Smooth muscle cell (in vitro differentiated cells): Measurements from ENCODE around the gene MCF2L2. TPM values are rescaled to one million over a fixed set of nuclear protein-coding genes. Genes with fewer than 3 reads are reported as not detected.

Experiments
- DNase-seq: peaks from one replicate; lab custom pipeline; 2025; ENCODE audit not compliant: unreplicated experiment; lab: John Stamatoyannopoulos, UW
- H2AFZ ChIP-seq: fragments of 200-600 bp; sonication (generic); 2 replicates; pipeline ENCODE4 v1.6.0; 2016; ENCODE audit warnings: antibody characterized with exemption, low read depth, mild to moderate bottlenecking
- H3F3A ChIP-seq: fragments of 200-600 bp; sonication (generic); 2 replicates; pipeline ENCODE4 v1.6.0; 2017; ENCODE audit warnings: antibody characterized with exemption, low read depth
- H3K27ac ChIP-seq: fragments of 200-600 bp; sonication (generic); 2 replicates; pipeline ENCODE4 v1.5.1; 2016; ENCODE audit warnings: low read depth, mild to moderate bottlenecking
- H3K27me3 ChIP-seq: fragments of 200-600 bp; sonication (generic); 2 replicates; pipeline ENCODE4 v1.6.1; 2016; ENCODE audit warnings: low read depth, mild to moderate bottlenecking
- H3K36me3 ChIP-seq: fragments of 200-600 bp; sonication (generic); 2 replicates; pipeline ENCODE4 v1.5.1; 2016; ENCODE audit warnings: low read depth
- H3K4me1 ChIP-seq: fragments of 200-600 bp; sonication (generic); 2 replicates; pipeline ENCODE4 v1.5.1; 2016; ENCODE audit warnings: low read depth
- H3K4me2 ChIP-seq: fragments of 200-600 bp; sonication (generic); 2 replicates; pipeline ENCODE4 v1.6.0; 2016; ENCODE audit warnings: mild to moderate bottlenecking
- H3K4me3 ChIP-seq: fragments of 200-600 bp; sonication (generic); 2 replicates; pipeline ENCODE4 v1.5.1; 2016; ENCODE audit warnings: mild to moderate bottlenecking
- H3K79me2 ChIP-seq: fragments of 200-600 bp; sonication (generic); 2 replicates; pipeline ENCODE4 v1.6.0; 2016; ENCODE audit warnings: low read depth, mild to moderate bottlenecking
- H3K9ac ChIP-seq: fragments of 200-600 bp; sonication (generic); 2 replicates; pipeline ENCODE4 v1.6.0; 2016; ENCODE audit warnings: low read depth
- H3K9me3 ChIP-seq: fragments of 200-600 bp; sonication (generic); replicated peaks from 2 replicates; pipeline ENCODE4 v1.5.1; 2016; ENCODE audit warnings: low read depth
- H4K20me1 ChIP-seq: fragments of 200-600 bp; sonication (generic); 2 replicates; pipeline ENCODE4 v1.6.0; 2016; ENCODE audit warnings: low read depth
- CTCF ChIP-seq: fragments of 200-600 bp; sonication (generic); IDR thresholded peaks from 2 replicates; pipeline ENCODE4 v1.5.1; 2017; ENCODE audit warnings: borderline replicate concordance, mild to moderate bottlenecking, antibody characterized with exemption; ENCODE audit not compliant: insufficient read depth, poor library complexity, severe bottlenecking
- WGBS: methylation state at CpG from one replicate; pipeline ENCODE4 v1.1.7; 2016; ENCODE audit warnings: low lambda C conversion rate; 5-methylcytosine and 5-hydroxymethylcytosine counted together
- polyA plus RNA-seq: library from polyadenylated mRNA; unstranded; fragments of >200 nt; fragmentation: Nextera tagmentation; extraction: Ambion mirVana; gene quantifications from 2 replicates; pipeline ENCODE4 v1.2.1, GENCODE V29; 2016
- total RNA-seq: library from RNA; depleted of rRNA; stranded (reverse); fragments of >200 nt; gene quantifications from 2 replicates; pipeline ENCODE4 v1.2.3, GENCODE V29; 2014

Gene MCF2L2
- total and polyA plus RNA-seq, 2 experiments from 2014 or later = 0.09 TPM; not detected in 1

GRCh38 chr3:183388213-183388895, 40.1 kb downstream of the MCF2L2 start:
- WGBS = 98% methylated on average over 7 of the region's 7 CpGs
- H3K79me2 ChIP-seq = no peaks in the 10 kb centered on the region
- H3K4me2 ChIP-seq = no peak overlapping the region
- H3K4me3 ChIP-seq = no peak overlapping the region
- peaks cover 10% of the 10 kb centered on the region for H3F3A ChIP-seq
- no peaks in the 10 kb centered on the region for H3K4me1 ChIP-seq
- H3K27ac ChIP-seq = no peak overlapping the region
- H3K27me3 ChIP-seq = no peaks in the 10 kb centered on the region
- DNase-seq = no peak
- TF ChIP-seq CTCF = no peak
- H3K9ac ChIP-seq = no peak overlapping the region
- H3K9me3 ChIP-seq = no peaks in the 10 kb centered on the region
- no peak overlapping the region for H2AFZ ChIP-seq
- no peaks in the 10 kb centered on the region for H4K20me1 ChIP-seq
- H3K36me3 ChIP-seq = no peaks in the 10 kb centered on the region

- Histone ChIP-seq H3K4me2 (no peak overlapping the region), H3K79me2 (no peaks in the 10 kb centered on the region), H3K4me1 (no peaks in the 10 kb centered on the region), H3K9ac (no peak overlapping the region), H4K20me1 (no peaks in the 10 kb centered on the region), H3K27ac (no peak overlapping the region), H3F3A (peaks cover 10% of the 10 kb centered on the region), H3K27me3 (no peaks in the 10 kb centered on the region), H3K4me3 (no peak overlapping the region), H2AFZ (no peak overlapping the region), H3K36me3 (no peaks in the 10 kb centered on the region), H3K9me3 (no peaks in the 10 kb centered on the region)
- TF ChIP-seq CTCF = no peak
- 75% methylated on average over 4 of the region's 4 CpGs for WGBS
- DNase-seq = no peak
These were observed 40.6 kb downstream of the MCF2L2 start for GRCh38 chr3:183387797-183388196.

- Histone ChIP-seq H2AFZ (no peak overlapping the region), H3K36me3 (no peaks in the 10 kb centered on the region), H3K9ac (no peak overlapping the region), H3F3A (peaks cover 10% of the 10 kb centered on the region), H3K79me2 (no peaks in the 10 kb centered on the region), H3K4me1 (no peaks in the 10 kb centered on the region), H3K4me2 (no peak overlapping the region), H4K20me1 (no peaks in the 10 kb centered on the region), H3K9me3 (no peaks in the 10 kb centered on the region), H3K27me3 (no peaks in the 10 kb centered on the region), H3K27ac (no peak overlapping the region), H3K4me3 (no peak overlapping the region)
- DNase-seq = peak; percentile 12
- no peak for TF ChIP-seq CTCF
- 3% methylated on average over 4 of the region's 4 CpGs for WGBS
These were observed 41.8 kb downstream of the MCF2L2 start for GRCh38 chr3:183386651-183387050.
